HPDE6-E6E7 (cell line): Measurements from ENCODE around the gene SRSF5.
A peak's percentile ranks its signal among the peaks of the same experiment; 100 is the strongest.
"Not testable (repeated sequence)": the region's sequence is repeated elsewhere in the genome, so short reads cannot be mapped to it uniquely, and the experiment has no call there.

Experiments used
- DNase-seq: peaks from one replicate; pipeline ENCODE4 v3.0.0; 2011; ENCODE audit warnings: missing footprints; ENCODE audit errors: extremely low spot score

The SRSF5 gene

DNA sequence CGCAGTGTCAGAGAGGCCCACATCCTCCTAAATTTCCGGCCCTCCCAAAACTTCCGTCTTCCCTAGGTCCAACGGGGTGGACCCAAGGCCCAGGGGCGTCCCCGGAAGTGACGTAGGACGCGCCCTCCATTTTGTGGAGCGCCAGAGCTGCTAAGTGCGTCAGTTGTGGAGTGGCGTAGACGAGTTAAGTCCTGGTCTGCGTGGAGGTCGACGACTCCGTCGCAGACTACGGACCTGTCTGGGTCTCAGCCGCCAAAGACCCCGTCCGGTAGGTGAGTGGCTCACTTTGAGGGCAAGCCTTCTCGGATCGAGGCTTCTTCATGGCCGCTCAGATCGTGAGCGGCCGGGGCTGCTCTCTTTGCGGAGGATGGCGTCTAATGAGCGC, at the start of gene SRSF5:
Gene SRSF5, plus strand, starts transcription at position 159 of the 385 bp plus-strand sequence. CDS start 1,015 bp downstream, outside the sequence.
- peak; percentile 89 for DNase-seq

DNA sequence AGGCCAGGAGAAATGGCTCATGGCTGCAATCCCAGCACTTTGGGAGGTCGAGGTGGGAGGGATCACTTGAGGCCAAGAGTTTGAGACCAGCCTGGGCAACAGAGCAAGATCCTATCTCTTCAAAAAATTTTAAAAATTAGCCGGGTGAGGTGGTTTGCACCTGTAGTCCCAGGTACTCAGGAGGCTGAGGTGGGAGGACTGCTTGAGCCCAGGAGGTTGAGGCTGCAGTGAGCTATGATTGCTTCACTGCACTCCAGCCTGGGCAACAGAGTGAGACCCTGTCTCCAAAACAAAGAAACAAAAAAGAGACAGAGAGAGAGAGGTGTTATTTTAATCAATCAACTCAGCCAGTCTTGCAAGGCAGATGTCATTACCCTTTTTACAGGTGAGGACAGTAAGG, 48.3 kb upstream of the SRSF5 start:
- DNase-seq: not testable (repeated sequence)

DNA sequence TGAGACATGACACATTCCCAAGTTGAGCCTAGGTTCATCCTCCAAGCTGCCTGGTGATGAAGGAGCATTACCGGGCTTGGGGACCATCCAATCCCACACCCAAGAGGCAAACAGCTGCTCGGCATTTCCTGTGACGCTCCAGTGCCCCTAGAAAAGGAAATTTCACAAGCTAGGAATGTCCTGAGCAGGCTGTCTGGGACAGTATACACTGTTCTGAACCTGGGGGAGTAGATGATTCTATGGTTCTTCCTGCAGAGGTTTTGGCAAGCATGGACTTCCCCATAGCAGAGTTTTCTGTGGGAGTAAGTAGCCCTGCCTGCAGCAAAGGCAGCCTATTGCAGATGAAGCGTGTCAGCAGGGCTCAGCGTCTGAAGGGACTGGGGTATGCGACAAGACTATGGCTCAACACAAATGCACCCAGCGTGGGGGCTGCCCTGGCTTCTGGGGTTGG, 47.4 kb upstream of the SRSF5 start:
- no peak for DNase-seq

DNA sequence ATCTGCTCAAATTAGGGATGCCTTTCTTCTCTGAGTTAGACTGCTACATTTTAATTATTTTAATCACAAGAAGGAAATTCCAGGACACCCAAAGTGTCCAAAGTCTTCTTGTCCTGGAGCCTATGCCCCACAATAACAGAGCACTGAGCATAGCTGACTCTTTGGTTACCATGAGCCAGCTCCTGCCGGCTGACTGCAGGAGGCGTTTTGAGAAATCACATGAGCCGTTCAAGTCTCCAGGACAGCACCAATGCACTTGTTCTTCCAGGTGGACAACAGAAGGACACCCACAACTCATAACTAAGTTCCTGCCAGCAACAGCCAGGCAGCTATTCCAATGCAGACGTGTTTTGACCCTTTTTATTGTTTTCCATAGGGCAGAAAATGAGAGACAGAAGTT, 46.0 kb upstream of the SRSF5 start:
- no peak for DNase-seq

DNA sequence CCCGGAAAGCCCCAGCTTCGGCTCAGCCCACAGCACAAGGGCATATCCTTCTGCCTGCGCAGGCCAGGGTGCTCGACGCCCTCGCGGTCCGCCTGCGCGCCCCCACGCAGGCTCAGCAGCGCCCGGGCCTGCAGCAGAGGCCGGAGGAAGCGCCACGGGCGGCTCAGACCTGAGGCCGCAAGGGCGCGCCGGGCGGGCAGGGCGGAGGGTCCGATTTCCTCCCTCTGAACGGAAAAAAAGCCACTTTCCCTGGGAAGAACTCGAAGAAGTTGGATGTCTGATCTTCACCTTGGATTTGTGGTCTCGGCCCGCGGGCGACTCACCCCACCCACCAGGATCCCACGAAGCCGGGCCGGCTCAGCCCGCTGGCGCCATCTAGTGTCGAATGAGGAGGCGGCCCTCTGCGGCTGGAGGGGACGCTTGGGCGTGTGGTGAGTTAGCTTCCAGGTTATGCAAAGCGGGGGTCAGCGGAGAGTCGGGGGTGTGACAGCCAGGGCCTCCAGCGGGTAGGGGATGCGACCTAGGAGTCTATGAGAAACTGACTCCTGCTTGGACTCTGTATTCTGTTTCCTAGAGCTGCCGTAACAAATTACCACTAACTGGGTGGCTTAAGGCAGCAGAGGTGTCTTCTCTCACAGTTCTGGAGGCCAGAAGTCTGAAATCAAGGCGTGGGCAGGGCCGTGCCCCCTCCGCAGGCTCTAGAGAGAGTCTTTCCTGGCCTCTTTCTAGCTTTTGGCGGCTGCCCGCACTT, 40.0 kb upstream of the SRSF5 start:
- peak; percentile 57 for DNase-seq

DNA sequence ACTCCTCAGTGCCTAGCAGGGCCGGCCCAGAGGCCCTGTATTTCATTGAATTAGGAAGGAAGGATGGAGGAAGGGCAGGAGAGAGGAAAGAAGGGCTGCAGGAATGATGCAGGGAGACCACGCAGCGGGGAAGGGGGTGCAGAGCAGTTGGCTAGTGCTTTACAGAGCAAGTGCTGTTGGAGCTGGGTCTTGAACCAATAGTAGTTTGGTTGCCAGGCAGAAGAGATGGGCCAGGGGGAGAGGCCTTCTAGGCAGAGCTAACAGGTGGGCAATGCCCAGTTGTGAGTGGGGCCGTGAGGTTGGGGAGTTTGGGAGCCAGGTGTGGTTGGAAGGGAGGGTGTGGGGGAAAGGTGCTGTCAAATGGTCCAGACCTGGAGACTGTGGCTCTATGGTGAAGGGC, 39.1 kb upstream of the SRSF5 start:
- DNase-seq: no peak

DNA sequence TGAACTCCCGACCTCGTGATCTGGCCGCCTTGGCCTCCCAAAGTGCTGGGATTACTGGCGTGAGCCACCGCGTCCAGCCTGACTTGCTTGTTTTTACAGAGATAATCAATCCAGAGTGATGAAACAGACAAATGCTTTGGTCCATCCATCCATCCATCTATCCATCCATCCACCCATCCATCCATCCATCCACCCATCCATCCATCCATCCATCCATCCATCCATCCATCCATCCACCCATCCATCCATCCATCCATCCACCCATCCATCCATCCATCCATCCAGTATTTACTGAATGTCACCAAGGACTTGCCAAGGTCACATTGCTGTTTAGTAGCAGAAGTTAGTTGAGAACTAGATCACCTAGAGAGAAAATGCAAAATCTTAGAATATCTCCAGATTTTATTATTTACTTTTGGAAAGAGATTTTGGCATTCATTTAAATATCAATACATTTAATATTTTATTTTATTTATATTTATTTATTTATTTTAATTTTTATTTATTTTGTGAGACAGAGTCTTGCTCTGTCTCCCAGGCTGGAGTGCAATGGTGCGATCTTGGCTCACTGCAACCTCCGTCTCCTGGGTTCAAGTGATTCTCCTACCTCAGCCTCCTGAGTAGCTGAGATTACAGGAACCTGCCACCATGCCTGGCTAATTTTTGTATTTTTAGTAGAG, 34.9 kb upstream of the SRSF5 start:
- not testable (repeated sequence) for DNase-seq

DNA sequence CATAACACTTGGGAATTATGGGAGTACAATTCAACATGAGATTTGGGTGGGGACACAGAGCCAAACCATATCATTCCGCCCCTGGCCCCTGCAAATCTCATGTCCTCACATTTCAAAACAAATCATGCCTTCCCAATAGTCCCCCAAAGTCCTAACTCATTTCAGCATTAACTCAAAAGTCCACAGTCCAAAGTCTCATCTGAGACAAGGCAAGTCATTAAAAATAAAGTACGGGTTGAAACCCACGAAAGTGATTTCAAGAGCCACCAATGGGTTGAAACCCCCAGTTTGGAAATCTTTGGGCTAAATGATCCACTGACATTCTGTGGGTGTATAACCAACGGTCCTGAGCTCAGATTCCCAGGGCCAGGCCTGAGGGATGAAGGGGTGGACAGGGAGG, 30.5 kb upstream of the SRSF5 start:
- DNase-seq: not testable (repeated sequence)

DNA sequence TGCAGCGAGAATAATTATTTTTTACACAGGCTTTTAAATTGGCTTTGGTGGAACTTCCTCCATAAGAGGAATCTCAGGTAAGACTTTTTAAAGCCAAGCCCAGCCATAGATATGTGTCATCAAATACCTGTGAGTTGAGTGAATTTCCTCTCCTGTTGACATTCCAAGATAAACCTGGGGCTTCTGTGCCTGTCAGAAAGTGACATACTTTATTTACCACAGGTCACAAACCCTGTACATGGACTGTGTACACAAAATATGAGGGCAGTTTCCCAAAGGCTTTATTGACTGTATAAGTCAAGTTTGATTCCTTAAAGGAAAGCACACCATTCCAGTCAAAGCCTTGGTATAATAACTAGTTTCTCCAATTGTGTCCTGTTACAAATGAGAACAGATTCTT, 25.9 kb upstream of the SRSF5 start:
- DNase-seq: no peak

DNA sequence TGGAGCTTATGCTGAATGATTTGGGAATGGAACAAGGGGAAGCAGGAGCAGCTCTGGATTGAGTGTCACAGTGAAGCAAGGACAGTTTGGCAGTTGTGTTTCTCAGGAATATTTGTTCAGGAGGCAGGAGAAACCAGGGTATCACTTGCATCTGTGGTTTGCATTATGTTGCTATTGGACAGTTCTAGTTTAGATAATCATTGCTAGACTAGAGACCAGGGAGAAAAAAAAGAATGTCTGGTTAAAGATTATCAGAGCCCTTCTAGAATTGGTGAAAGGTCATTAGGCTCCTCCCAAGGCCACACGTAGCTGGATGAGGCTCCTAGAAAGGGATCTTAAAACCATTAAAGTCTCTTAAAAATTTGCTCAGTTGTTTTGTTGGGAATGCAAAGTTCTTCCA, 17.0 kb upstream of the SRSF5 start:
- DNase-seq: no peak

DNA sequence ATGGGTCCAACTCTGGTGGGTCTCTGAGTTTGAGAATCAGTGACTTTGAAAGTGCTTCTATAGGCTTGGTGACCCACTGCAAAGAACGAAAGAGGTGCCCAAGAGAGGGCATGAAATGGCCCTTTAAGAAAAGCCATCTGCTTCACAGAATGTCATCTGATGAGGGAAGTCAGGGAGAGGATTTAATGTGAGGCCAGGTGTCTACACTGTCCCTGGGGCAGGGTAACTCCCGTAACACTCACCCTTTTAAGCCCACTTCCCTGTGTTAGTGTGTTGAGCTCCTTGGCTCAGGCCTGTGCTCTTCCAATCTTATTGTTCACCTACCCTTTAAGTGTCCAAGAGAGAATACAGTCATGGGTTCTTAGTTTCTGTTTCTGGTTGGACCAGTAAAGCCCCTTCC, 16.4 kb upstream of the SRSF5 start:
- no peak for DNase-seq

DNA sequence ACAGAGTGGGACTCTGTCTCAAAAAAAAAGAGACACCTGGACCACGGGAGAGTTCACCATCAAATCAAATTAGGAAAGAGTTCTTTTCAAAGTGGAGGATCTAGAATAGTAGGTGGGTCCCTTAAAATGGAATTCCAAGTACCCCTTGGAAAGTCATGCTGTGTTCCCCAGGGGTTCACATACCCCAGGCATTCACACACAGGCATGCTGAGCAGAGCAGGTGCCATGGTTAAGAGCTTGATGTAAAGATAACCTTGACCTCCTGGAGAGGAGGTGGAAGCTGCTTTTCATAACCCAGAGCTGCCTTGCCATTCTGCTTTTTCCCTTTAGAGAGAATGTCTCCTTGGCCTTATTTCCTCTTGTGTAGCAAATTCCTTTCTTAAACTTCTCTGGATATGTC, 14.2 kb upstream of the SRSF5 start:
- DNase-seq: no peak

DNA sequence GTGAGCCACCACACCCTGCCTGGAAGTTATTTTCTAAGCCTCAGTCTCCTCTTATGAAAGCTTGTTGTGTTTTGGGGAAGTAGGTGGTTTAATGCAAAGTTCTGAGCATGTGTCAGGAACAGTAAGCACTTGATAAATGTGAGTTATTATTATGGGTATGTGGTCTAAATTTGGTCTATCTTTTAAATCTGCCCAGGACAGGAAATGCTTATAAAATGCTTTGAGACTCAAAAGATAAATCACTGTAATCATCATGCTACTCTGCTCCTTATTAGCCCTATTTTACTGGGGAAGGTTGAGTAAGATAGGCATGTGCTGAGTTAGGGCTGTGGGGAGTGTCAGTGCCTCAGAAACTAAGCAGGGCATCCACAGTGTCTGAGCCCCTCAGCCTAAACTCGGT, 13.1 kb upstream of the SRSF5 start:
- no peak for DNase-seq

DNA sequence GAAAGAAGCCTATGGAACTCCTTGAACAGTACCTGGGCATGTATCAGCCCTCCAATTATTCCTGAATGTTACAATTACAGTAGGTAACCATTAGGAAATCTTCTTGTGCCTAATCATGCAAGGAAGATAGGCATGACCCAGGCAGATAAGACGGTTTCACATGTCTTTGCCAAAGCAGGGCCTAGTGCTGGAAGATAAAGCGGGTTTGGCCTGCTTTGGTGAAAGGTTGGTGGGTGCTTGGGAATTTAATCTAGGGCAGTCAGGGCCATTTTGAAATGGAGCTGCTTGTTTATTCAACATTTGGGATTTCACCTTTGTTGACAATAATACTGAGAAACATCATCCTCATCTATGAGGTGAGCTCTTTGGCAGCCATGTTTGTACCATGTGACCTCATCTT, 12.5 kb upstream of the SRSF5 start:
- no peak for DNase-seq

DNA sequence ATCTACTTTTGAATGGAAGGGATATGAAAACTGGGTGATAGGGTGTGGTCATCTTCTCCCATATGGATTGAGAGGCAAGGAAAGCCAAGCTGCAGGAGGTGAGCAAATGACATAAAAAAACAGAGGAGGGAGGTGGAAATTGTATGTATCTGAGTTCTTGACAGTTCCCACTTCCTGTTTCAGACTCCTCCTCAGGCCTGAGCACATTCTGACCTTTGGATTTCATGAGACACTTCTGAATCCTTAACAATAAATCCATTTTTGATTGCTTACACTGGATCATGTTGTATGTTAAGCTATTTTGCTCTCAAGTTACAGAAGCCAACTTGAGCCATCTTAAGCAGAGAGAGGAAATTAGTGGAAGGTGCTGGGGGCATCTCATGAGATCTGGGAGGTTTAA, 11.6 kb upstream of the SRSF5 start:
- no peak for DNase-seq

DNA sequence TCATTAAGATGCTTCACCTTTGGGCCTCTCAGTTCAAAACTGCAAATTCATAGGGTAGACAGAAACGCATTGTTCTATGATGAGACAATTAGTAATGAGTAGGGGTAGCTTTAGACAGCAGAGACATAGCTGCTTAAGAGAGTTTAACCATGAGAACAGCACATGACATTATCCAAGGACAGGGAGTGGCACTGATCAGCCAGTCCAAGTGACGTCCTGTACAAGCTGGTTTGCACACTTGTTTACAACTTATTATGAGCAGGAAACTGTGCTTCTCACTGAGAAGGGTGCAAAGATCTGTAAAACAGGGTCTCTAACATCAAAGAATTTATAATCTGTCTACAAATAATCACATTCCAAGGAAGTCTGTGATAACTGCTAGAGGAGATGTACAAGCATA, 11.2 kb upstream of the SRSF5 start:
- no peak for DNase-seq

DNA sequence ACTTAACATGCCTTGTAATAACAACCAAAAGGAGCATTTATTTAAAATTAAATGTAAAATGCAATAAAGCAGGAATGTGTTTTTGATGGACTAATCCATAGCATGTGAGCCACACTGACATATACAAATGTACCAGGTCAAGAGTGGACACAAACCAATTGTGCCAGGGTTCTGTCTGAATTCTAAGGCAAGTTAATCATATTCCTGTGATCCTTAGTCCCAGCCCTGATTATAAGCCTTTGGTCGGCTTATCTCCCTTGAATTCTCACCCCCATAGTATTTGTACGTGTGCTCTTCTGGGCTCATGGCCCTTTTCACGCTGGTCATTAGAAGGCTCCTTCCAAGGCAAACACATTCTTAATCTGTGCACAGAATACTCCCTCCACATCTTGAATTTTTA, 10.6 kb upstream of the SRSF5 start:
- DNase-seq: no peak

DNA sequence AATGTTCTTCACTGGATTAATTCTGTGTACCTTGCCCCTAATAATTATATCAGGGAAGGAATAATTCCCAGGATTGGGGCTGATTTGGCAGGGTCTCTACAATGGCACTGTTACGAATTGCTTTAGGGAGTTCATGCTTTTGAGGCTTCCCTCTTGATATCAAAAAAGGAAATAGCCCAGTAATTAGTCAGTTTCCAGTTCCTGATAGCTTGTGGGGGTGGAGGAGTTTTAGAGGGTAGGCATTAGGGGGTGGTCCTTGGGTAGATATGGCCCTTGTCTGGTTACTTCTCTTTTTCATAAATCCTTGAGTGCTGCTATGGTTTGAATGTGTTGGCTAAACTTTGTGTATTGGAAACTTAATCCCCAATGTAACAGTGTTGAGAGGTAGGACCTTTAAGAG, 6.1 kb upstream of the SRSF5 start:
- DNase-seq: no peak

DNA sequence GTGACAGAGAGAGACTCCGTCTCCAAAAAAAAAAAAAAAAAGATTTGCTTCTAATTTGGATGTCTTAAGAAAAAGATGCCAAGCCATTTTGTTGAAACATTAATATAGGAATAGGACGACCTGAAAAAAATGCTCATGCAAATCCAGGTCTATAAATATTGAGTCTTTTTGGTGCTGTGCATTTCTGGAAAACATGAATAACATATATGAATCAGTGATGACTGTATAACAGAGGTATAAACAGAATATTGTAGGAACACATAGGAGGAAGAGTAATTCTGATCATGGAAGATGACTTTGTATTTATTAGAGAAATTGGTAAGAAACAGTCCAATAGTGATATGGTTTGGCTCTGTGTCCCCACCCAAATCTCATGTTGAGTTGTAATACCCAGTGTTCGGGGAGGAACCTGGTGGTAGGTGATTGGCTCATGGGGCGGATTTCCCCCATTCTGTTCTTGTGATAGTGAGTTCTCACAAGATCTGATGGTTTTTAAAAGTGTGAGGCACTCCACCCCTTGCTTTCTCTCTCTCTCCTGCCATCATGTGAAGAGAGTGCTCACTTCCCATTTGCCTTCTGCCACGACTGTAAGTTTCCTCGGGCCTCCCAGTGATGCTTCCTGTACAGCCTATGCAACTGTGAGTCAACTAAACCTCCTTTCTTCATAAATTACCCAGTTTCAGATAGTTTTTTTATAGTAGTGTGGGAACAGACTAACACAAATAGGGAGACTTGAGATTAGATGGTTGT, 3.0 kb upstream of the SRSF5 start:
- no peak for DNase-seq

DNA sequence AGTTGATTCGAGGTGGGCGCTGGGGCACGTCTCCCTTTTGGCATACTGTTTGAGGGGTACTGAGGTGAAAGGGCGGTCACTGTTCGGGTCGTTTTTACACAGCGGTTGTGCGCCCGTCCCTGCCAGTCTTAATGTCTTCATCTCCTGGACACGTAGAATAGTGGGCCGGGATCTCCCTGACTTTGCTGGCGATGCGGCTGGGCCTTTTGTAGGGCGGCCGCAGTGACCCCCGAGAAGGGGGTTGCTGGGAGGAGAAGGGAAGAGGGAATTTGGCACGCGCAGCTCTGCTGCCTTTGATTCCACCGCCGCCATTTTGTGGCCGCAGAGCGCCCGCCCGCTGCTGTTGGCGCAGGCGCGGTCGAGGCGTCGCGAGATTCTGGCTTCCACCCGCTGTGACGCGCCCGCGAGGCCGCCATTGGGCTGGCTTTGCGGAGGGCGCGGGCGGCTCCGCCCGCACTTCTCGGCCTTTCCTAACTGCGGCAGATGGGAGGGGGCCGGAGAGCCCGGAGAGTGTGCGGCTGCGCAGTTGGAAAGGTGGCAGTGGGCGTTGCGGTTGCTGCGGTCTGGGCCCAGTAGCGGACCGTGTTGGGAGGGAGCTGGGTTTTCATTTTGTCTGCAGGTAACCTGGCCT, 542 bp downstream of the SRSF5 start:
- peak; percentile 78 for DNase-seq

DNA sequence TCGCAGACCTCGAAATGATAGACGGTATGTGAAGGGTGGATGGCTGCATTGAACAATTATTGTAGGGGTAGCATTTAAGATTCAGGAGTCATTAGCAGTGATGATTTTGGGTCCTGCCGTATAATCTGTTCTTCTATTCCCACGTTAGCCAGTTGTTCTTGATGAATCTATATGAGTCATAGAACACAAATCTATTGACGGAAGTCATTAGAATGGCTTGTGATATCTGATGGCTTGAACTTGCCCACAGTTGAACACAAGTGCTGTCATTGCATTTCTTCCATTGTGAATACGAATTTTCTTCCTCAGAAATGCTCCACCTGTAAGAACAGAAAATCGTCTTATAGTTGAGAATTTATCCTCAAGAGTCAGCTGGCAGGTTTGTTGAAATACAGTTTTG, 1.9 kb downstream of the SRSF5 start:
- DNase-seq: no peak

DNA sequence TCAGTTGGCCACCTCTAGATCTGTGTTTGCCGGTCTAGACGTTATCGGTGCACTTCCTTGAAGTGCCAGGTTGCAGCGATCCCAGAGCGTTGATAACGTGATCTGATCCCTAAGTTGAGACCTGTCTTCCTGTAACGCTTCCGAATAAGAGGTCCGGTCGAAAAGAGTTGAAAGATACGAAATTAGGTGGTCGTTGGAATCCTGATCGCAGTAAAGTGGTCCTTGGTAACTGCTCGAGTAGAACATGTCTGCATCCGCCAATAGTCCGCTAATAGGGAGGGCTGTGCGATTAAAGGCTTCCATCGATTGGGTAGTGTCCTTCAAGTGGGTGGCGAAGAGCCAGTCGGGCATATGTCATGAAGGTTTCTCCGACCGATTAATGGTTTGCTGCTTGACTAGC, 2.7 kb downstream of the SRSF5 start:
- DNase-seq: no peak
